Right hindlimb (tissue), 1 donor: ENCODE results near the gene MTARC1.

Experiments
- DNase-seq: peaks from one replicate; pipeline ENCODE4 v3.0.0-alpha.2; 2018

MTARC1 gene

DNA sequence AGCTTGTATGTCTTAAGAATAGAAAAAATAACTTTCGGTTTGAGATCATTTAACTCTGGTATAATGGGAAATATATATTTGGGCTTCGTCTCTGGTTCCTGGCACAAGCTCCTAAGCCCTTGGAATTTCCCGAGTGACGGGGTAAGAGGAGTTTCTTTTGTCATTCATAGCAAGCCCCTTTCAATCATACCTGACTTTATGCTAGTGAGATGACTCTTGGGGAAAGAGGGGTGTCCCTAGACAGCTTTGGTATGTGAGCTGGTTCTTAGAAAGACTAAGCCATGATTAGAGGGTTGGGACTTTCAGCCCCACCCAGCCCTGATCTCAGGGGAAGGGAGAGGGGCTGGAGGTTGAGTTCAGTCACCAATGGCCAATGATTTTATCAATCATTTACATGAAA is 13.9 kb upstream of the MTARC1 start:
- no peak for DNase-seq

- DNase-seq: no peak
Measured at GRCh38 chr1:220775240-220775853, 11.4 kb upstream of the MTARC1 start.

DNA sequence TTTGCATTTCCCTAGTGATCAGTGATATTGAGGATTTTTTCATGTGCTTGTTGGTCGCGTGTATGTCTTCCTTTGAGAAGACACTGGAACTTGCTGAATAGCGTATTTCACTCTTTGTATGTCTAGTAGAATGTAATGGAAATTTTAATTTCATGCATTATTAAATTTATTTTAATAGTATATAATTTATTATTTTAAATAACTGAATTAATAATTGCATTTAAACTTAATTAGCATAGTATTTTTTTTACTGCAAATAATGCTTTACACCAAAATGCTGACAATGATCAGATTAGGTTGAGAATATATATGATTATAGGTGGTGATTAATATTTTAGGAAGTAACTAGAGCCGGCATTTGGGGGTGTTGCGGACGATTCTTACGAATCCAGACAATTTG is 10.5 kb upstream of the MTARC1 start:
- no peak for DNase-seq

GRCh38 chr1:220776720-220777326 is 9.9 kb upstream of the MTARC1 start:
- DNase-seq: peak; percentile 82

GRCh38 chr1:220783453-220783852 is 3.3 kb upstream of the MTARC1 start:
- DNase-seq: no peak

GRCh38 chr1:220784751-220785150 is 2.0 kb upstream of the MTARC1 start:
- no peak for DNase-seq

DNA sequence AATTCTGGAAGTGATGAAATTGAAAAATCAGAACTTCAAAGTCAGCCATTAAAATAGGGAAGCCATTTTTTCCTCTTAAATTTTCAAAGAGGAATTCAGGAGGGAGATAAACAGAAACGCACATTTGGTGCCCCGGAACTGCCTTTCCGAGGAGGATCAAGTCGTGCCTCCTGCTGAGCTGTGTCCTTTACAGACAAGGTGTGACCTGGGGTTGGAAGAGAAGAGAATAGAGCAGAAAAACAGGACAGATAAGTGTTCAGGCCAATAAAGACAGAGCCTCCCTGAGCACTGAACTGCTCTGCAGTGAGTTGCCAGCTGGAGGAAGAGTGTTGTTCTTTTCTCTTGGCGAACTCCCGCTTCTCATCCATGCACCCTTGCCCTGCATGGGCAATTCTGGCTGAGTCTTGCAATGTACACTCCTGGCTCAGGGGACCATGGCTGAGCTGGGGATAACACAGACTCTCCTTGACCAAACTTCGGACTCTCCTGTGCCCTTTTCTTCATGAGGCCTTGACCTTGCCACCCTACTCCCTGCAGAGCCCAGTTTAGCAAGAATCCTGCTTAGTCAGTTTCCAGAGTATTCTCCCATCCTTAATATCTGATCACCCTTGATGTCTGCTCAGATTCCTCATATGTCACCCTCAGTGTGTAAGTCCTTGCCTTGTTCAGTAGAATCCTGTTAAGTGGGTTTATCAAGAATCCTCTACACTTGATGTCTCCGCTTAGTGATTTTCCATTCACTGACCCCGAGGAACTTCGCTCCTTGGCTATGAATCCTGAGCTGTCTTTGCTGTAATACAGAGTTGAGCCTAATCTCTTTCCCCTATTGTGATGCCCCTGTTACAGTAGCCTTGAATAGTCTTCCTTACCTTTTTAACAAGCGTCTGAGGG is 1.3 kb upstream of the MTARC1 start:
- DNase-seq: no peak

GRCh38 chr1:220786057-220786336 is 716 bp upstream of the MTARC1 start:
- no peak for DNase-seq

DNA sequence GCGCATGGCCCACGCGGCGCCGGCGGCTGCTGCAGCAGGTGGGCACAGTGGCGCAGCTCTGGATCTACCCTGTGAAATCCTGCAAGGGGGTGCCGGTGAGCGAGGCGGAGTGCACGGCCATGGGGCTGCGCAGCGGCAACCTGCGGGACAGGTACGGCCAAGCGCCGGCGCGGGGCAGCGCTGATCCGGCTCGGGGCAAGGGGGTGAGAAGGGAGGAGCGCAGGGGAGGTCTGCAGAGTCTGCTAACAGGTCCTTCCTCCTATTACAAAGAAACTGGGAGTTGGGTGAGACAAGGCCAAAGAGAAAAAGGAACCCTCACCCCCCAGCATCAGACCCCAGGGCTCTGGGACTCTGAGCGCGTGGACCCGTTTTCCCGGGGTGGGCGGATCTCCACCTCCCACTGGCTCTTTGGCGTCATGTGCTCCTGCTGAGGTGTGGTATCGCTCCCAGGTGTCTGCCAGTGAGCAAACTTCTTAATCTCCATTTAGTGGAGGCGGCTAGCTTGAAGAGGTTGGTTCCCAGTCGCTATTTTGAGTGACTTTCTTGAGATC is 431 bp downstream of the MTARC1 start:
- DNase-seq: no peak

DNA sequence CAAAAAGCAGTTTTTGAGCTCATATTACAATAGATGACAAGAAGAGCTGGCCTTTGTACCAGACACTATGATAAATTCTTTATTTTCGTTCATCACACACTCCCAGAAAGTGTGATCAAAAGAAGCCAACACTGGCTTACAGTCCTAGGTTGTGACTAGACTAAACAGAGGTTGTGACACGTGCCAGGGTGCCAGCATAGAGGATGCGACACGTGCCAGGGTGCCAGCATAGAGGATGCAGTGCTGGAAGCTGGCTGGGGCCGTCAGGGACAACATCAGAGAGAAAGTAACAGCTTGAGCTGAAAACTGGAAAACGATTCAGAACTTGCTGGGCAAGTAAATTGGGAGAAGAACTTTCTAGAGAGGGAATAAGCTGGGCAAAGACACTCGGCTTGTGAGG is 2.2 kb downstream of the MTARC1 start:
- no peak for DNase-seq

DNA sequence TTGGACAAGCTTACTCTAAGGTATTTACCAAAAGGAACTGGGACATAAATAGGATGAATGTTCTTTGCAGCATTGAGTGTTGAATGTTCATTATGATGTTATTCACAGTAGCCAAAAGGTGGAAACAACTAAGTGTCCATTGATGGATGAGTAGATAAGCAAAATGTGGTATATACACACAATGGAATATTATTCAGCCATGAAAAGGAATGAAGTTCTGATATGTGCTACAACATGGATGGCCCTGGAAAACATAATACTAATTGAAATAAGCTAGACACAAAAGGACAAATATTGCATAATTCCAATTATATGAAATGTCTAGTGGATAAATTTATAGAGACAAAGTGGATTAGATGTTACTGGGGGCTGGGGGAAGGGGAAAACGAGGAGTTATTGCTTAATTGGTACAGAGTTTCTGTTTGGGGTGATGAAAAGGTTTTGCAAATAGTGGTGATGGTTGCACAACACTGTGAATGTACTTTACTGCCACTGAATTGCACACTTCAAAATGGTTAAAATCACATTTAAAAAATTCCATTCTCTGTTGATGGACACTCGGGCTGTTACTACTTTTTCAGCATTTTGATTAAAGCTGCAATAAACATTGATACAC is 2.9 kb downstream of the MTARC1 start:
- DNase-seq: no peak

- no peak for DNase-seq
Measured at GRCh38 chr1:220791285-220791684, 4.6 kb downstream of the MTARC1 start.

DNA sequence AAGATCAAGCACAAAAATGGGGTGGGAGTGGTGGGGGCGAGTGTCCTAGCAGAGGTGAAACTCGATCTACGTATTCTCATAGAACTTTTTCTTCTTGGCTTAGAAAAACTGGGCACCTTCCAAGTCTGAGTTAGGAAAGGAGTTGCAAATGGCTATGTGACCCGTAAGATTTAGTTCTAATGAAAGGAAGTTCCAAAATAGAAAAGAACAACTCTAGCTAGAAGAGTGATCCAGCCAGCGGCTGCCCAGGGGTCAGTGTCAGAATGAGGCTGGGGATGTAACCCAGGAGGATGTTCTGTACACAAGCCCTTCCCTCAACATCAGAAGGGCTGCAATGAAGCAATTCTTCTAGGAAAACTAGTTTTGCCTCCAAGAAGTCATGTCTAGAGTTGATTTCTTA is 5.2 kb downstream of the MTARC1 start:
- no peak for DNase-seq

DNA sequence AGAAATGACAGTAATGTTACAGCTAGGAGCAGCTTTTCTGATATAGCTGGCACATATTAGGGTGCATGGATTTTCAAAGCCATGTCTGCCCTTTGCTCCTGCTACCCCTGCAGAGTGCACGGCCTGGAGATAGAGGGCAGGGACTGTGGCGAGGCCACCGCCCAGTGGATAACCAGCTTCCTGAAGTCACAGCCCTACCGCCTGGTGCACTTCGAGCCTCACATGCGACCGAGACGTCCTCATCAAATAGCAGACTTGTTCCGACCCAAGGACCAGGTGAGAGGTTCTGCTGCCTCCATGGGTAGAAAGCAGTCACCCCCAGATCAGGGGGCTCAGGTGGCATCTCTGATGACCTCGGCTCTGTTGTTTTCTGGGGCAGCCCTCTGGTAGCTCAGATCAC is 9.8 kb downstream of the MTARC1 start:
- no peak for DNase-seq

DNA sequence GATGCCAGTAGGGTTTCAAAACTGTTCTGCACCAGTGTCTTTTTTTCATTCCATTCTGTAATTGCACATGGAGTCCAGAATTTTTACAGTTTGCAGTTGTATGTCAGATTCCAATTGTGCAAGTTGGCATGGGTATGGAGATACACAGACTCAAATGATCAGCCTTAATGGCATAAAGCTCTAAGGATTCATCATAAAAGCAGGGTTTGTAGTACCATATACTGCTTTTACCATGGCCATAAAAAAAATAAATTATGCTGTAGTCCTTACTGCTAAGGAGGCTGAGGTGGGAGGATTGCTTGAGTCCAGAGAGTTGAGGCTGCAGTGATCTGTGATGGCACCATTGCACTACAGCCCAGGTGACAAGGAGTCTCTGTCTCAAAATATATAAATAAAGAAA is 10.3 kb downstream of the MTARC1 start:
- DNase-seq: no peak

- no peak for DNase-seq
Measured at GRCh38 chr1:220797553-220797952, 10.8 kb downstream of the MTARC1 start.

- DNase-seq: no peak
Measured at GRCh38 chr1:220798338-220798737, 11.6 kb downstream of the MTARC1 start.

GRCh38 chr1:220800262-220800661 is 13.5 kb downstream of the MTARC1 start:
- DNase-seq: no peak

GRCh38 chr1:220803401-220804201 is 16.9 kb downstream of the MTARC1 start:
- no peak for DNase-seq

GRCh38 chr1:220804202-220804586 is 17.5 kb downstream of the MTARC1 start:
- no peak for DNase-seq

DNA sequence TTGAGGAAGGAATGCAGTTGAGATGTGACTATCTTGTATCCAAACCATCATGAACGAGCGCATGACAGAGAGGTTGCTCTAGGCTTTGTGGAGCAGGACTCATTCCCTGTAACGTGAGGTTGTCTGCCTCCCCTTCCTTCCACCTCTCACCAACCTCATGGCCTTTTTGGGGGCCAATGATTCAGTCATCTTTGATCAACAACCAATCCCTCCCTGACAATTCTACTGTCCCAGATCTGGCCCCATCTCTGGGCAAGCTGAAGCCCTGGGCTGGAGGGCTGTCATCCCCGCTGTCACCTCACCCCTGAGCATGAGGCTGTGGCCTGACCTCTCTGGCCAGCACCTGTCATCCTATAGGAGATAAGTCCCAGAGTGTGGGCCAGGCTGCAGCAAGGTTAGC is 19.7 kb downstream of the MTARC1 start:
- no peak for DNase-seq

- DNase-seq: no peak
Measured at GRCh38 chr1:220807726-220808125, 21.0 kb downstream of the MTARC1 start.
